ENCODE data around the gene SH2B3.

GRCh38 chr12:111494676-111495075 is 89.0 kb downstream of the SH2B3 start:
- no peak for TF ChIP-seq POLR2A (IDR thresholded peaks at IDR 0.05)
- TF ChIP-seq, protein P1, sequence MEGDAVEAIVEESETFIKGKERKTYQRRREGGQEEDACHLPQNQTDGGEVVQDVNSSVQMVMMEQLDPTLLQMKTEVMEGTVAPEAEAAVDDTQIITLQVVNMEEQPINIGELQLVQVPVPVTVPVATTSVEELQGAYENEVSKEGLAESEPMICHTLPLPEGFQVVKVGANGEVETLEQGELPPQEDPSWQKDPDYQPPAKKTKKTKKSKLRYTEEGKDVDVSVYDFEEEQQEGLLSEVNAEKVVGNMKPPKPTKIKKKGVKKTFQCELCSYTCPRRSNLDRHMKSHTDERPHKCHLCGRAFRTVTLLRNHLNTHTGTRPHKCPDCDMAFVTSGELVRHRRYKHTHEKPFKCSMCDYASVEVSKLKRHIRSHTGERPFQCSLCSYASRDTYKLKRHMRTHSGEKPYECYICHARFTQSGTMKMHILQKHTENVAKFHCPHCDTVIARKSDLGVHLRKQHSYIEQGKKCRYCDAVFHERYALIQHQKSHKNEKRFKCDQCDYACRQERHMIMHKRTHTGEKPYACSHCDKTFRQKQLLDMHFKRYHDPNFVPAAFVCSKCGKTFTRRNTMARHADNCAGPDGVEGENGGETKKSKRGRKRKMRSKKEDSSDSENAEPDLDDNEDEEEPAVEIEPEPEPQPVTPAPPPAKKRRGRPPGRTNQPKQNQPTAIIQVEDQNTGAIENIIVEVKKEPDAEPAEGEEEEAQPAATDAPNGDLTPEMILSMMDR (IDR thresholded peaks at IDR 0.05) = no peak

All from thyroid gland (tissue), 4 donors.